ENCODE results near the gene IL20.

Gene IL20

GRCh38 chr1:206864939-206865671 is at the start of gene IL20:
Gene IL20 (plus strand): TSS chr1:206865623. CDS start chr1:206865853, 230 bp downstream.
- TF ChIP-seq TAF1 (IDR thresholded peaks at IDR 0.05; ENCODE audit: low read depth), result no peak
- TF ChIP-seq RAD21 (IDR thresholded peaks at IDR 0.05; ENCODE audit: low read depth), result peak; percentile 65
- TF ChIP-seq, protein P1, sequence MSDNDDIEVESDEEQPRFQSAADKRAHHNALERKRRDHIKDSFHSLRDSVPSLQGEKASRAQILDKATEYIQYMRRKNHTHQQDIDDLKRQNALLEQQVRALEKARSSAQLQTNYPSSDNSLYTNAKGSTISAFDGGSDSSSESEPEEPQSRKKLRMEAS (IDR thresholded peaks at IDR 0.05), result 0 out of 2 replicates have a peak, but pooled peaks have one; percentile 20

DNA sequence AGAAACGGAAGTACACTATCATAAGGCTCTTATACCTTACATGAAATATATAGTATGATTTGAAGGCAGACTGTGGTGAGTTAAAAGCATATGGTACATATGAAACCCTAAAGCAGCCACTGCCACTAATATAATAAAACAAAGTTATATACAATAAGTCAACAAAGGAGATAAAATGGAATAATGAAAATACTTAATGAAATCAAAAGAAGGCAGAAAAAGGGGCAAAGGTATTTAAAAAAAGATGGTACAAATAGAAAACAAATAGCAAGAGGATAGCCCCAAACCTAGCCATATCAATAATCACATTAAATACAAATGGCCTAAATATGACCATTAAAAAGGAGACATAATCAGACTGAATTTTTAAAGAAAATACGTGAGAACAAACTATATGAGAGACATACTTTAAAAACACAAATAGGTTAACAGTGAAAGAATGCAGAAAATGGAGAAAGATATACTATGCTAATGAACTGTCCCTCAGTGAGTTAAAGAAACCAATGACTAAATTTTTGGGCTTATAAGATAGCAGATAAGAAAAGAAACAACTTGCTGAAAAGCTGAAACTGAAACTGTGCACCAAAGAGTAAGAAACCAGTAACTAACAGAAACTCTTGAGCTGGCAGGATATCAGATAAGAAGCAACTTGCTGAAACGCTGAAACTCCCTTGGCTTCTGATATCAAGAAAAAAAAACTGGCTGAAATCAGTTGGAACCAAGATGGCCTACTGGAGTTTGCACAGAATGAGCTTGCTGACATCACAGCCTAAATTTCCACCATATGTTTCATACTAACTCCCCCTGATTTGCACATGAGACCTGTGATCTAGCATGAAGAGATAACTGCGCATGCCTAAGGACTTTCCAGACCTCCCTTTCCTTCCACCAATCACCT is 48.8 kb upstream of the IL20 start:
- TF ChIP-seq ZBTB7A (IDR thresholded peaks at IDR 0.05; ENCODE audit: low read depth), result no peak
- no peak for TF ChIP-seq RAD21 (IDR thresholded peaks at IDR 0.05; ENCODE audit: low read depth)
- TF ChIP-seq, protein P1 (IDR thresholded peaks at IDR 0.05), result no peak
- no peak for TF ChIP-seq EP300 (IDR thresholded peaks at IDR 0.05; ENCODE audit: borderline replicate concordance)

DNA sequence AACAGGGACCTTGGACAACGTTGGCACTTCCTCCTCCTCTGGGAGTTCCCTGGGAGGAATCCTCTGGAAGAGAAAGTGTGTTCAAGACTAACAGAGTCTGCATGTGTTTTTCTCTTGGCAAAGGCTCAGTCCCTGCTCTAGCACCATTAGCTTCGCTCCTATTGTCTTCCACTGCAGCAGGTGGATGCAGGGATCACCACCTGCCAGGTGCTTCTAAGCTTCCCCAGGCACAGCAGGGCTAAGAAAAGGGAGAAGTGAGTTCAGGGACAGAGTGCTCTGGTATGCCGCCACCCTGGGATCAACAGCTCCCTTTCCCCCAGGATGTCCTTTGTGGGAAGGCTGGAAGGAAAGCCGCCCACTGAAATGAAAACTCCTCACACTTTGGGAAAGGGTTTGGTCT is 43.9 kb upstream of the IL20 start:
- TF ChIP-seq, protein P2, sequence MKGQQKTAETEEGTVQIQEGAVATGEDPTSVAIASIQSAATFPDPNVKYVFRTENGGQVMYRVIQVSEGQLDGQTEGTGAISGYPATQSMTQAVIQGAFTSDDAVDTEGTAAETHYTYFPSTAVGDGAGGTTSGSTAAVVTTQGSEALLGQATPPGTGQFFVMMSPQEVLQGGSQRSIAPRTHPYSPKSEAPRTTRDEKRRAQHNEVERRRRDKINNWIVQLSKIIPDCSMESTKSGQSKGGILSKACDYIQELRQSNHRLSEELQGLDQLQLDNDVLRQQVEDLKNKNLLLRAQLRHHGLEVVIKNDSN (IDR thresholded peaks at IDR 0.05), result no peak
- TF ChIP-seq FOXM1 (IDR thresholded peaks at IDR 0.05; ENCODE audit: borderline replicate concordance, low read depth) (no peak), TAF1 (IDR thresholded peaks at IDR 0.05; ENCODE audit: low read depth) (no peak), YY1 (IDR thresholded peaks at IDR 0.05; ENCODE audit: low read depth) (no peak), EP300 (IDR thresholded peaks at IDR 0.05; ENCODE audit: borderline replicate concordance) (no peak), RAD21 (IDR thresholded peaks at IDR 0.05; ENCODE audit: low read depth) (no peak), CEBPB (IDR thresholded peaks at IDR 0.05) (no peak), TCF12 (IDR thresholded peaks at IDR 0.05; ENCODE audit: low read depth) (no peak), NFIC (IDR thresholded peaks at IDR 0.05) (no peak), ZBTB7A (IDR thresholded peaks at IDR 0.05; ENCODE audit: low read depth) (no peak)
- TF ChIP-seq, protein P3, sequence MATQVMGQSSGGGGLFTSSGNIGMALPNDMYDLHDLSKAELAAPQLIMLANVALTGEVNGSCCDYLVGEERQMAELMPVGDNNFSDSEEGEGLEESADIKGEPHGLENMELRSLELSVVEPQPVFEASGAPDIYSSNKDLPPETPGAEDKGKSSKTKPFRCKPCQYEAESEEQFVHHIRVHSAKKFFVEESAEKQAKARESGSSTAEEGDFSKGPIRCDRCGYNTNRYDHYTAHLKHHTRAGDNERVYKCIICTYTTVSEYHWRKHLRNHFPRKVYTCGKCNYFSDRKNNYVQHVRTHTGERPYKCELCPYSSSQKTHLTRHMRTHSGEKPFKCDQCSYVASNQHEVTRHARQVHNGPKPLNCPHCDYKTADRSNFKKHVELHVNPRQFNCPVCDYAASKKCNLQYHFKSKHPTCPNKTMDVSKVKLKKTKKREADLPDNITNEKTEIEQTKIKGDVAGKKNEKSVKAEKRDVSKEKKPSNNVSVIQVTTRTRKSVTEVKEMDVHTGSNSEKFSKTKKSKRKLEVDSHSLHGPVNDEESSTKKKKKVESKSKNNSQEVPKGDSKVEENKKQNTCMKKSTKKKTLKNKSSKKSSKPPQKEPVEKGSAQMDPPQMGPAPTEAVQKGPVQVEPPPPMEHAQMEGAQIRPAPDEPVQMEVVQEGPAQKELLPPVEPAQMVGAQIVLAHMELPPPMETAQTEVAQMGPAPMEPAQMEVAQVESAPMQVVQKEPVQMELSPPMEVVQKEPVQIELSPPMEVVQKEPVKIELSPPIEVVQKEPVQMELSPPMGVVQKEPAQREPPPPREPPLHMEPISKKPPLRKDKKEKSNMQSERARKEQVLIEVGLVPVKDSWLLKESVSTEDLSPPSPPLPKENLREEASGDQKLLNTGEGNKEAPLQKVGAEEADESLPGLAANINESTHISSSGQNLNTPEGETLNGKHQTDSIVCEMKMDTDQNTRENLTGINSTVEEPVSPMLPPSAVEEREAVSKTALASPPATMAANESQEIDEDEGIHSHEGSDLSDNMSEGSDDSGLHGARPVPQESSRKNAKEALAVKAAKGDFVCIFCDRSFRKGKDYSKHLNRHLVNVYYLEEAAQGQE (IDR thresholded peaks at IDR 0.05; ENCODE audit: low read depth), result no peak

GRCh38 chr1:206823727-206824126 is 41.7 kb upstream of the IL20 start:
- TF ChIP-seq, protein P3 (IDR thresholded peaks at IDR 0.05; ENCODE audit: low read depth), result no peak
- TF ChIP-seq, protein P1 (IDR thresholded peaks at IDR 0.05), result no peak
- TF ChIP-seq, protein P2 (IDR thresholded peaks at IDR 0.05), result no peak
- TF ChIP-seq EP300 (IDR thresholded peaks at IDR 0.05; ENCODE audit: borderline replicate concordance), result no peak
- no peak for TF ChIP-seq TAF1 (IDR thresholded peaks at IDR 0.05; ENCODE audit: low read depth)
- no peak for TF ChIP-seq TEAD4 (IDR thresholded peaks at IDR 0.05)
- no peak for TF ChIP-seq RAD21 (IDR thresholded peaks at IDR 0.05; ENCODE audit: low read depth)
- no peak for TF ChIP-seq TCF12 (IDR thresholded peaks at IDR 0.05; ENCODE audit: low read depth)
- no peak for TF ChIP-seq FOXM1 (IDR thresholded peaks at IDR 0.05; ENCODE audit: borderline replicate concordance, low read depth)
- no peak for TF ChIP-seq ZBTB7A (IDR thresholded peaks at IDR 0.05; ENCODE audit: low read depth)
- no peak for TF ChIP-seq CREB1 (IDR thresholded peaks at IDR 0.05; ENCODE audit: low read depth)
- TF ChIP-seq NFIC (IDR thresholded peaks at IDR 0.05), result no peak
- no peak for TF ChIP-seq CEBPB (IDR thresholded peaks at IDR 0.05)
- TF ChIP-seq EGR1 (IDR thresholded peaks at IDR 0.05), result no peak
- no peak for TF ChIP-seq YY1 (IDR thresholded peaks at IDR 0.05; ENCODE audit: low read depth)

DNA sequence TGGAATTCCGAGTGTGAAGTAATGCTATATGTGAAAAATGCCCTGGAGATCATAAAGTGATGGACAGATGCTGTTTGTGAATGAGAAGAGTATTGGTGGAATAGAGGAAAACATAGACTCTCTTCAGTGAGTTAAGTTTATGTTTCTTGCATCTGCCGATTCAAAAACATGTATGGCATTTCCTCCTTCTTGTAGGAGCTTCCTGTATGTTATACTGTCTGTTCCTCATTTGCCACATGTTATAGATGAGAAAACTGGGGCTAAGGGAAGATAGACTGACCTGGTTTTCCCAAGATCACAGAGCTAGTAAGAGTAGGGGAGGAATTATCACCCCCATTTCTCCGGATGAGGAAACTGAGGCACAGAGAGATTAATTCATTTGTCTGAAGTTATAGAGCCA is 41.1 kb upstream of the IL20 start:
- TF ChIP-seq, protein P3 (IDR thresholded peaks at IDR 0.05; ENCODE audit: low read depth), result no peak
- TF ChIP-seq RAD21 (IDR thresholded peaks at IDR 0.05; ENCODE audit: low read depth) (no peak), FOXM1 (IDR thresholded peaks at IDR 0.05; ENCODE audit: borderline replicate concordance, low read depth) (no peak), TAF1 (IDR thresholded peaks at IDR 0.05; ENCODE audit: low read depth) (no peak), CREB1 (IDR thresholded peaks at IDR 0.05; ENCODE audit: low read depth) (no peak), NFIC (IDR thresholded peaks at IDR 0.05) (no peak), ZBTB7A (IDR thresholded peaks at IDR 0.05; ENCODE audit: low read depth) (no peak), YY1 (IDR thresholded peaks at IDR 0.05; ENCODE audit: low read depth) (no peak), TEAD4 (IDR thresholded peaks at IDR 0.05) (no peak), EP300 (IDR thresholded peaks at IDR 0.05; ENCODE audit: borderline replicate concordance) (no peak), CEBPB (IDR thresholded peaks at IDR 0.05) (no peak), EGR1 (IDR thresholded peaks at IDR 0.05) (no peak), TCF12 (IDR thresholded peaks at IDR 0.05; ENCODE audit: low read depth) (no peak)
- TF ChIP-seq, protein P1 (IDR thresholded peaks at IDR 0.05), result no peak
- TF ChIP-seq, protein P2 (IDR thresholded peaks at IDR 0.05), result no peak
